K562 (cell line): Measurements from ENCODE around the gene ZBTB49. TPM values are rescaled to one million over a fixed set of nuclear protein-coding genes. Genes with fewer than 3 reads are reported as not detected.

Source experiments
- ATF1 ChIP-seq, 2 experiments: fragments of 450-650 bp in 1 of 2; IDR thresholded peaks; 2 replicates each; pipeline ENCODE4 v1.6.1; 2016; ENCODE audit warnings: missing compliant biosample characterization in 1 of 2, missing genetic modification characterization in 1 of 2
- BRD9 ChIP-seq: fragments of 450-650 bp; IDR thresholded peaks from 2 replicates; pipeline ENCODE4 v1.6.1; 2018; ENCODE audit warnings: low read depth; ENCODE audit not compliant: partially characterized antibody
- BRF1 ChIP-seq: IDR thresholded peaks from 3 replicates; pipeline ENCODE4 v1.6.1; 2011; ENCODE audit warnings: borderline replicate concordance, mild to moderate bottlenecking; ENCODE audit not compliant: insufficient read length; ENCODE audit errors: extremely low read depth
- CHCHD3 ChIP-seq: fragments of 250-450 bp; sonication (Bioruptor Pico); IDR thresholded peaks from 2 replicates; pipeline ENCODE4 v2.1.2; 2022; ENCODE audit warnings: mild to moderate bottlenecking
- EZH2 ChIP-seq: IDR thresholded peaks from 2 replicates; pipeline ENCODE4 v1.6.1; 2012; ENCODE audit warnings: low read depth, mild to moderate bottlenecking, inconsistent platforms, low read length, borderline replicate concordance
- IFI16 ChIP-seq: fragments of 250-450 bp; sonication (Bioruptor Pico); IDR thresholded peaks from 2 replicates; pipeline ENCODE4 v2.1.2; 2022; ENCODE audit warnings: mild to moderate bottlenecking, inconsistent platforms
- MCM3 ChIP-seq: fragments of 450-650 bp; IDR thresholded peaks from 2 replicates; pipeline ENCODE4 v1.6.1; 2016
- RERE ChIP-seq: sonication (generic); formaldehyde crosslinking; IDR thresholded peaks from 2 replicates; pipeline ENCODE4 v1.8.0; 2023; ENCODE audit warnings: missing genetic modification reagents, mild to moderate bottlenecking, borderline replicate concordance
- SIN3B ChIP-seq: fragments of 450-650 bp; IDR thresholded peaks from 2 replicates; pipeline ENCODE4 v1.6.1; 2017; ENCODE audit warnings: low read depth, mild to moderate bottlenecking, moderate library complexity
- SMARCA4 ChIP-seq: fragments of 450-650 bp; IDR thresholded peaks from 2 replicates; pipeline ENCODE4 v1.6.1; 2016
- ZKSCAN8 ChIP-seq: fragments of 200-800 bp; sonication (Bioruptor generic); IDR thresholded peaks from 2 replicates; pipeline ENCODE4 v1.6.1; 2016; ENCODE audit warnings: missing genetic modification characterization, missing compliant biosample characterization
- ZNF384 ChIP-seq: IDR thresholded peaks from 2 replicates; pipeline ENCODE4 v1.6.1; 2012; ENCODE audit warnings: low read depth, low read length, improper control_type of control experiment
- ZNF583 ChIP-seq: fragments of 250-450 bp; sonication (Bioruptor Pico); IDR thresholded peaks from 2 replicates; pipeline ENCODE4 v1.4.0; 2020
- ZNF592 ChIP-seq: fragments of 450-650 bp; IDR thresholded peaks from 2 replicates; pipeline ENCODE4 v1.6.1; 2017; ENCODE audit warnings: antibody characterized with exemption, mild to moderate bottlenecking
- polyA plus RNA-seq, 8 experiments: library from polyadenylated mRNA; depleted of rRNA in 4 of 8; stranded (reverse) in 5 of 8; unstranded in 3 of 8; fragments of >200 nt; fragmentation: Nextera tagmentation in 2 of 8; fragmentation: Illumina TruSeq in 1 of 8; extraction: Ambion mirVana in 2 of 8; extraction: Trizol in 1 of 8; gene quantifications; 2 replicates each; pipeline versions ENCODE4 v1.2.1 to v1.2.3, GENCODE V29; 2011 to 2014; ENCODE audit warnings: inconsistent platforms in 1 of 8, missing spikeins in 1 of 8
- total RNA-seq, 7 experiments: library from RNA; depleted of rRNA in 6 of 7; stranded (reverse); fragments of >200 nt in 6 of 7; fragmentation: Illumina TruSeq in 2 of 7; extraction: Trizol in 2 of 7; gene quantifications; 2 replicates each; pipeline versions ENCODE4 v1.2.1 to v1.2.3, GENCODE V29; 2011 to 2021; ENCODE audit warnings: low replicate concordance in 1 of 7
- TF ChIP-seq, protein P1 (sequence below): IDR thresholded peaks from 3 replicates; pipeline ENCODE4 v1.6.1; 2011; ENCODE audit warnings: borderline replicate concordance, mild to moderate bottlenecking; ENCODE audit not compliant: insufficient read length, insufficient read depth
- TF ChIP-seq, protein P2 (sequence below): fragments of 450-650 bp; formaldehyde crosslinking; IDR thresholded peaks from 2 replicates; pipeline ENCODE4 v1.4.0; 2022; ENCODE audit warnings: missing genetic modification characterization

ZBTB49 gene
- total and polyA plus RNA-seq, 9 of the 15 experiments (the other 6 are each of a cell fraction or from before 2014, with no cell fraction given), result 0.49 to 8.0 (median 4.2) TPM

DNA sequence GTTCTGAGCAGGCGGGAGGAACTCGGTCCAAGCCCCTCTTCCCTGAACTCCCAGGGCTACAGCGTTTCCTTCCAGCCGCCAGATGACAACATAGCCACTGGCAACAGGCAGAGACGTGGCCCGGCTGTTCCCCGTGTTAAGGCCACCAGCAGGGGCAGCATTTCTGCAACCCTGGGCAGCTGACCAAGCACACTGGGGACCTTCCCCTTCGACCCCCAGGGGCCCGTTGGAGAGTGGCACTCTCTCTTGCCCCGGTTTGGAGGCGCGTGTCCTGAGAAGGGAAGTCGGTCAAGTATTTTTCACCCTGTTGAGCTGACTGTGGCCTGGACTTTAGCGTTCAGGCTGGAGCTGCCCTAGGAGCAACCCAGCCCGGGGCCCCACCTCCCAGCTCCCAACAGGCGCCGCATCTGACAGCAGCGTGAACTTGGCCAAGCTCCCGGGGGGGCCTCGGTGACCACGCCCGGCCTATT, 37.6 kb downstream of the ZBTB49 start (continued):
- TF ChIP-seq SIN3B (no peak), BRF1 (no peak), ATF1 (CRISPR knock-in tag; IDR thresholded peaks at IDR 0.05) (no peak), ATF1 (tag; IDR thresholded peaks at IDR 0.05) (peak; percentile 52), IFI16 (CRISPR knock-in tag) (no peak), ZKSCAN8 (no peak), CHCHD3 (CRISPR knock-in tag) (no peak), ZNF583 (CRISPR knock-in tag) (no peak), SMARCA4 (no peak), ZNF384 (no peak), RERE (no peak), ZNF592 (peak; percentile 91), BRD9 (no peak), MCM3 (no peak), EZH2 (no peak)
- TF ChIP-seq, protein P1, sequence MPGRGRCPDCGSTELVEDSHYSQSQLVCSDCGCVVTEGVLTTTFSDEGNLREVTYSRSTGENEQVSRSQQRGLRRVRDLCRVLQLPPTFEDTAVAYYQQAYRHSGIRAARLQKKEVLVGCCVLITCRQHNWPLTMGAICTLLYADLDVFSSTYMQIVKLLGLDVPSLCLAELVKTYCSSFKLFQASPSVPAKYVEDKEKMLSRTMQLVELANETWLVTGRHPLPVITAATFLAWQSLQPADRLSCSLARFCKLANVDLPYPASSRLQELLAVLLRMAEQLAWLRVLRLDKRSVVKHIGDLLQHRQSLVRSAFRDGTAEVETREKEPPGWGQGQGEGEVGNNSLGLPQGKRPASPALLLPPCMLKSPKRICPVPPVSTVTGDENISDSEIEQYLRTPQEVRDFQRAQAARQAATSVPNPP, result no peak
- TF ChIP-seq, protein P2, sequence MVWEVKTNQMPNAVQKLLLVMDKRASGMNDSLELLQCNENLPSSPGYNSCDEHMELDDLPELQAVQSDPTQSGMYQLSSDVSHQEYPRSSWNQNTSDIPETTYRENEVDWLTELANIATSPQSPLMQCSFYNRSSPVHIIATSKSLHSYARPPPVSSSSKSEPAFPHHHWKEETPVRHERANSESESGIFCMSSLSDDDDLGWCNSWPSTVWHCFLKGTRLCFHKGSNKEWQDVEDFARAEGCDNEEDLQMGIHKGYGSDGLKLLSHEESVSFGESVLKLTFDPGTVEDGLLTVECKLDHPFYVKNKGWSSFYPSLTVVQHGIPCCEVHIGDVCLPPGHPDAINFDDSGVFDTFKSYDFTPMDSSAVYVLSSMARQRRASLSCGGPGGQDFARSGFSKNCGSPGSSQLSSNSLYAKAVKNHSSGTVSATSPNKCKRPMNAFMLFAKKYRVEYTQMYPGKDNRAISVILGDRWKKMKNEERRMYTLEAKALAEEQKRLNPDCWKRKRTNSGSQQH (CRISPR knock-in tag), result no peak
